ENCODE results near the gene SLC8A2.

SLC8A2 gene, protein sequence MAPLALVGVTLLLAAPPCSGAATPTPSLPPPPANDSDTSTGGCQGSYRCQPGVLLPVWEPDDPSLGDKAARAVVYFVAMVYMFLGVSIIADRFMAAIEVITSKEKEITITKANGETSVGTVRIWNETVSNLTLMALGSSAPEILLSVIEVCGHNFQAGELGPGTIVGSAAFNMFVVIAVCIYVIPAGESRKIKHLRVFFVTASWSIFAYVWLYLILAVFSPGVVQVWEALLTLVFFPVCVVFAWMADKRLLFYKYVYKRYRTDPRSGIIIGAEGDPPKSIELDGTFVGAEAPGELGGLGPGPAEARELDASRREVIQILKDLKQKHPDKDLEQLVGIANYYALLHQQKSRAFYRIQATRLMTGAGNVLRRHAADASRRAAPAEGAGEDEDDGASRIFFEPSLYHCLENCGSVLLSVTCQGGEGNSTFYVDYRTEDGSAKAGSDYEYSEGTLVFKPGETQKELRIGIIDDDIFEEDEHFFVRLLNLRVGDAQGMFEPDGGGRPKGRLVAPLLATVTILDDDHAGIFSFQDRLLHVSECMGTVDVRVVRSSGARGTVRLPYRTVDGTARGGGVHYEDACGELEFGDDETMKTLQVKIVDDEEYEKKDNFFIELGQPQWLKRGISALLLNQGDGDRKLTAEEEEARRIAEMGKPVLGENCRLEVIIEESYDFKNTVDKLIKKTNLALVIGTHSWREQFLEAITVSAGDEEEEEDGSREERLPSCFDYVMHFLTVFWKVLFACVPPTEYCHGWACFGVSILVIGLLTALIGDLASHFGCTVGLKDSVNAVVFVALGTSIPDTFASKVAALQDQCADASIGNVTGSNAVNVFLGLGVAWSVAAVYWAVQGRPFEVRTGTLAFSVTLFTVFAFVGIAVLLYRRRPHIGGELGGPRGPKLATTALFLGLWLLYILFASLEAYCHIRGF

DNA sequence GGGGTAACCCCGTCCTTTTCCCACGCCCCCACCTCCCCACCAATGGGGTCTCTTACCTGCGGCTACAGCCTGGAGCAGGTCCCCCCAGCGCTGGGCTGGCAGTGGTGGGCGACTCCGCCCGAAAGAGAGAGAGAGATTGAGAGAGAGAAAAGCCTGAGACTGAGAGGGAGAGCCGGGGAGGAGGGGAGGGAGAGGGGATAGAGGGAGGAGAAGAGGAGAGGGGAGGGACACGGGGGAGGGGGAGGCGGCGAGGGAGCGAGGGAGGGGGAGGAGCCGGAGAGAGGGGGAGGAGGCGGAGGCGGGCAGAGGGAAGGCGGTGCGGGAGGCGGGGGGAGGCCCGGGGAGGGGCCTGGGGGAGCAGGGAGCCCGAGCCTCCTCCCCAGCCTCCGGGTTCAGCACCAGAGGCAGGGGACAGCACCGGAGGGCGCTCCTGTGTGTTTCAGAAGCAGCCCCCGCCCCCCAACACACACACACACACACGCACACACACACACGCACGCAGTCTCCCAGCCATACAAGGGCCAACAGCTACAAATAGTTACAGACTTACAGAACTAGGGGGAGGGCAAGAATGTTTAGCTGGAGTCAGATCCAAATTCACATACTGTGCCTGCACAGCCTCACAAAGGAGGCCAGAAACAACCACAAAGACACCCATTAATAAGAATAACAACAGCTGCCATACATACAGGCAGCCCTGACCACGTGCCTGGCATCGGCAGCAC, at the start of gene SLC8A2:
TSS of gene SLC8A2 (minus strand) at position 161 of the 725 bp plus-strand sequence. CDS start 5,490 bp downstream, outside the sequence.
- DNase-seq (ENCODE audit: low spot score): peak; percentile 75

- no peak for DNase-seq (ENCODE audit: low spot score)
These were observed 49.1 kb upstream of the SLC8A2 start for GRCh38 chr19:47520839-47521238.

- DNase-seq (ENCODE audit: low spot score): no peak
These were observed 48.7 kb upstream of the SLC8A2 start for GRCh38 chr19:47520343-47520806.

- no peak for DNase-seq (ENCODE audit: low spot score)
These were observed 47.2 kb upstream of the SLC8A2 start for GRCh38 chr19:47518854-47519253.

DNA sequence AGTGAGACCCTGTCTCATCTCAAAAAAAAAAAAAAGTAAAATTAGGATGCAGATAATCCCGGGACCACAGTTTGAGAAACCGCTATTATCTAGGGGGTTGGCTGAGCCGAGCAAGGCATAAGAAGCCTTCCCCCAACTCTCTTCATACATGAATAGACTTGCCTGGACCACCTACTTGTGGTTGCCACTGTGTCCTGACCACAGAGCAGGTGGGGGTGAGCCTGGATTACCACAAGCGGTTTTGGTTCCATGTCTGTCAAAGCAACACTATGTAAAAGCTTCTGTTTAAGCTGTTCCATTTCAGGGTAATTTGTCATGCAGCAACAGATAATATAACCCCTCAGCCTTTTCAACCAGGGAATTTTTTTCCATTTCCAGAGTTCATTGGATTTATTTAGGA, 46.4 kb upstream of the SLC8A2 start:
- DNase-seq (ENCODE audit: low spot score): no peak

GRCh38 chr19:47514869-47515588, 43.3 kb upstream of the SLC8A2 start, which contains the start of gene NAPA:
Gene NAPA, minus strand, starts transcription at chr19:47515063. Its CDS starts 123 bp downstream, at chr19:47514940.
- DNase-seq (ENCODE audit: low spot score): peak; percentile 100

- no peak for DNase-seq (ENCODE audit: low spot score)
These were observed 42.6 kb upstream of the SLC8A2 start for GRCh38 chr19:47514151-47514868.

- no peak for DNase-seq (ENCODE audit: low spot score)
These were observed 41.2 kb upstream of the SLC8A2 start for GRCh38 chr19:47512948-47513319.

DNA sequence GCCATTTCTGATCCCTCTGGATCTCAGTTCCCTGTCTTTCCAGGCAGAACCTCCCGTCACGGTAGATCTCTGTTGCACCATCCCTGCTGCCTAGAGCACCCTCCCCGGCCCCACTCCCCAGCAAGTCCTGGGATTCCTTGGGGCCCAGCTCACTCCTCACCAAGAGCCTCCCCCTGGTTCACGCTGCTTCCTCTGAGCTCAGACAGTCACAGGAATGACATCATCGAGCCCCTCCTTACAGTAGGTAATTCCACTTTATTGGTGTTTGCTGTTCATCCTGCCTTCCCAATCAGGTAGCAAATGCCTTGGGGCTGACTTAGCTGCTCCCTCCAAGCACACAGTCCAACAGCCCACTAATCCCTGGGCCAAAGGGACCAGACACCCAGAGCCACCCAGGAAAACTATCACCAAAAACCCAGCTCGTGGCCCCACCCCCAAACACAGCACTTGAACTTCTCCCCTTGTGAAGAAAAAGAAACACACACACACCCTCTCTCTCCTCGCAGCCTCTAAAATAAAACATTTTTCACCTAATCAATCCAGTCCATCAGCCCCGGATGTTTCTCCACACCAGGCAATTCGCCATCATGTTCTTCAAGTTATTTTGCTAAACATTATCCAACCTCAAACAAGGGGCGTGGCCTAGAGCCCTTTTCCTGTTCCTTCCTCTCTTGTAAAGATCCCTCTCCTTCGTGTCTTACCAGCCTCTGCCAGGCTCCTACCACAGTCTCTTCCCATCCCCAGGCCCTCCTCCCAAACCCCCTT, 40.7 kb upstream of the SLC8A2 start:
- peak; percentile 48 for DNase-seq (ENCODE audit: low spot score)

DNA sequence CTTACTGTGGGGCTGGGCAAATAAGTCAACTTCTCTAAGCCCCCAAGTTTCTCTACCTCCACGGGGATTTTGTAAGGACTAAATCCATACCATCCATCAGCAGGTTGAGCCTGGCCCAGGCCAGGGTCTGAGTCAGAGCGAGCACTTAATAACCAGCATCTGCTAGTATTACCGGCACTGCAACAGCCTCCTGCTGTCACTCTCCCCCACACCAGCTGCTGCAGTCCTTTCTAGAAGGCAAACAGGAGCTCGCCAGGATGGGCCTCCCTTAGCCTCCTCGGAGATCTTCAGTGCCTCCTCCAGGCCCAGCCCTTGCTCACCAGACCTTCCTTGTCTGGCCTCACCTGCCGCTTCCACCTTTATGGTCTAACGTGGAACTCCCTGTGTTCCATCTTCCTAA, 40.0 kb upstream of the SLC8A2 start:
- no peak for DNase-seq (ENCODE audit: low spot score)

- DNase-seq (ENCODE audit: low spot score): no peak
These were observed 39.4 kb upstream of the SLC8A2 start for GRCh38 chr19:47511128-47511517.

DNA sequence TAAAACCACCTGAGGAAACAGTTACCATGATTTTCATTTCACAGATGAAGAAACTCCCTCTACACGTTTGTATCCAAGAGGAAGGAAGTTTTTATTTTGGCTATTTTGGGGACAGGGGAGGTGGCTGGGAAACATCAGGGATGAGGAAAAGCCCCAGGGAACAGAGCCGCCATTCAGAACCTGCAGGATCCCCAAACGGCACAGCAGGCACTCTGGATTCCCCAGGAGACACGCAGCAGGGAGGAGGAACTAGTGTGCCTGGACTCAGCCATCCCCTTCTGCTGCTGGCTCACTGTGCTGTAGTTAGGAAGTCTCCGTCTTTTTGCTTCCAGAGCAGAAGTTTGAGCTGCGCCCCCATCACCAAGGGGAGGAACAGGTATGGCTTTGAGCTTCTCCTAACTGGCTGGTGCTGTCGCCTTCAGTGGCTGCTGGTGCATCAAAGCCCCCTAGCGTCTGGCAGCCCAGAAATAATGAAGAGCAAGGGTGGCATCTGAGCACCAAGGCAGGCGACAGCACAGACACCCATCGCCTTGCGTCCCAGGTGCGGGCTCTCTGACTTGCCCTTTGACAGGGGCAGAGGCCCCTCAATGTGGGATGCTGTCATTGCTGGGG, 38.9 kb upstream of the SLC8A2 start:
- DNase-seq (ENCODE audit: low spot score): no peak

- DNase-seq (ENCODE audit: low spot score): no peak
These were observed 38.3 kb upstream of the SLC8A2 start for GRCh38 chr19:47509973-47510372.

DNA sequence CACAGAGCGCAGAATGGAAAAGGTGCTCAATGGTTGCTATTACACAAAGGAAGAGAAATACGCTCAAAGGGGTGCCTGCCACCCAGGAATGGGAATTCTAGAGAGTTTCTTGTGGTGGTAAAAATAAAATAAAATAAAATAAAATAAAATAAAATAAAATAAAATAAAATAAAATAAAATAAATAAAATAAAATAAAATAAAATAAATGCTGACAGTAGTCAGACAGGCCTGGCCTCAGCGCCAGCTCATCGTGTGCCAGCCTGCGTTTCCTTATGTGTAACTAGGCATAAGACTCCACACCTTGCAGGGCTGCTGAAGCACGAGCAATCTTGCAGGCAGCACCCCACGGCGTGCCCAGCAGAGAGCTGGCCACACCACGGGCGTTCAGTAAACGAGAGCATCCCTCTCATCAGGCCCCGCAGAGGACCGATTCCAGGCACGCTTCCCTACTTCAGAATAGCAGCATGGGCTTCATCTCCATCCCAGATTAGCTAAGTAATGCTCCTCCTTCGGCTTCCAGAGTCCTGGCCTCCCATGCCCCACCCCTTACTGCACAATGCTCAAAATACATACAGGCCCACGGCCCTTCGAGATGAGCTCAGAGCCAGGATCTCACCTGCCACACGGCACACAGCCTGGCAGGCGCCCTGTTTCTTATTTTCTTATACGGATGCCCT, 37.6 kb upstream of the SLC8A2 start:
- DNase-seq (ENCODE audit: low spot score): no peak

- no peak for DNase-seq (ENCODE audit: low spot score)
These were observed 37.0 kb upstream of the SLC8A2 start for GRCh38 chr19:47508721-47509120.

GRCh38 chr19:47507924-47508553, 36.3 kb upstream of the SLC8A2 start:
- no peak for DNase-seq (ENCODE audit: low spot score)

DNA sequence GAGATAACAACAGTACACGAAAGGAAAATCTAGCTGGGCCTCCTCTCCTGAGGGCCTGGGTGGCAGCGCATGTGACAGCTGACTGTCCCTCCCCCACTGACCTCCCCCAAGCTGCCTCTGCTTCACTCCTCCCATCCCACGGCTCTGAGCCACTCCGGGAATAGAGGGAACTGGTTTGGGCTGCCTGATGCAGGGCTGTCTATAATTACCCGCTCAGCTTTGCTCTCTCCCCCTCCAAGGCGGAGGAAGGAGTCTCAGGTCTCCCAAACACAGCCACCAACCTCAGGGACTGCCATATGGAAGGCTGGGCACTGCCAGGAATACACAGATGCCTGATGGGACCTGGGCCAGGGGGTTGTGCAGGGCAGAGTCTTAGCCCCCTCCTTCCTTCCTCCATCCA, 35.3 kb upstream of the SLC8A2 start:
- DNase-seq (ENCODE audit: low spot score): no peak

DNA sequence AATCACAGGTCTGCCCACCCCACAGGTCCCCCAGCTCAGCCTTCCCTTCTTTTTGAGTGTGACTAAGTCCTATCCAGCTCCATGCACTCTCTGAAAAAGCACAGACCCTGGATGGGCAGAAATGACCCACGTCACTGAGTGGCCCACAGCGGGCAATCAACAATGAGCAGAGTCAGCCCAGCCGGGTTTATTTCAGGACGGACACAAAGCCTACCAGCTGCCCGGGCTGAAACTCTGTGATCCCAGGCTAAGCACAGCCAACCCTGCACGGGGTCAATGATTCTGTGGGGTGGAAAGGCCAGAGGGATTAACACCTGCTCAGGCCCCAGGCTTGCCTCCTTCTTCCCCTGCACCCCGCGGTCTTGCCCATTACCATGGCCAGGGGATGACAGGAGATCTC, 34.8 kb upstream of the SLC8A2 start:
- DNase-seq (ENCODE audit: low spot score): no peak

- DNase-seq (ENCODE audit: low spot score): no peak
These were observed 33.8 kb upstream of the SLC8A2 start for GRCh38 chr19:47505506-47505905.
